Mucosa of stomach (tissue), 1 donor: ENCODE data around the gene RGMA.

Source experiments
- H3K27me3 ChIP-seq: one replicate; pipeline ENCODE4 v1.7.0; 2013; ENCODE audit warnings: mild to moderate bottlenecking, low read length; ENCODE audit not compliant: control insufficient read depth, insufficient read depth
- H3K36me3 ChIP-seq: one replicate; pipeline ENCODE4 v1.7.0; 2013; ENCODE audit warnings: low read length; ENCODE audit not compliant: control insufficient read depth, insufficient read depth
- H3K4me1 ChIP-seq: one replicate; pipeline ENCODE4 v1.7.0; 2013; ENCODE audit warnings: mild to moderate bottlenecking, low read length; ENCODE audit not compliant: control insufficient read depth, insufficient read depth
- H3K4me3 ChIP-seq: one replicate; pipeline ENCODE4 v1.7.0; 2013; ENCODE audit warnings: low read length
- H3K9ac ChIP-seq: one replicate; pipeline ENCODE4 v1.7.0; 2013; ENCODE audit warnings: mild to moderate bottlenecking, low read length, moderate library complexity
- H3K9me3 ChIP-seq: one replicate; pipeline ENCODE4 v1.7.0; 2013; ENCODE audit warnings: mild to moderate bottlenecking, low read length, moderate library complexity; ENCODE audit not compliant: control insufficient read depth
- donor health status: Pancreatic carcinoma.

The RGMA gene

DNA sequence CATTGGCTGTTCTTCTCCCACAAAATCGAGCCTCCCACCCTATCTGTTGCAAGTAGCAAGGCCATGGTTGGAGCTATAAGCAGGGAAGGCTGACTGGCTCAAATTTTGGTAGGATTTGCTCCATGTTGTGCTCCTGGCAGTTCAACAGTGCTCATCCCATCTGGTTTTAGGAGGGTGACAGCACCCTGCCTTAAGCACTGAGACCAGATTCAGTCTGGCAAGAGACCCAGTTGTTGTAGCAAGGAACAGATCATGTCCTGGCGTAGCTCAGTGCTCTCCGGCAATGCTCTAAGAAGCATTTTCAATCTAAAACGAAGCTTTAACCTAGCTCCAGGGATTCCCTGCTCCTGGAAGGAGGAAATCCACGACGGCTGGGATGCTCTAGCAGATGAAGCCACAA is 91.2 kb downstream of the RGMA start:
- Histone ChIP-seq H3K27me3 (no peaks in the 10 kb centered on the region), H3K9ac (no peak overlapping the region), H3K9me3 (no peaks in the 10 kb centered on the region), H3K4me1 (no peaks in the 10 kb centered on the region), H3K4me3 (no peak overlapping the region), H3K36me3 (peaks cover 37% of the 10 kb centered on the region)

GRCh38 chr15:92992720-92993119 is 96.3 kb downstream of the RGMA start:
- no peaks in the 10 kb centered on the region for H3K9me3 ChIP-seq
- no peaks in the 10 kb centered on the region for H3K27me3 ChIP-seq
- H3K9ac ChIP-seq = no peak overlapping the region
- no peak overlapping the region for H3K4me3 ChIP-seq
- H3K36me3 ChIP-seq = peaks cover 29% of the 10 kb centered on the region
- no peaks in the 10 kb centered on the region for H3K4me1 ChIP-seq

- H3K4me3 ChIP-seq = no peak overlapping the region
- H3K27me3 ChIP-seq = no peaks in the 10 kb centered on the region
- no peaks in the 10 kb centered on the region for H3K9me3 ChIP-seq
- no peak overlapping the region for H3K9ac ChIP-seq
- H3K36me3 ChIP-seq = peaks cover 26% of the 10 kb centered on the region
- H3K4me1 ChIP-seq = no peaks in the 10 kb centered on the region
These were observed 99.0 kb downstream of the RGMA start for GRCh38 chr15:92990031-92990430.

DNA sequence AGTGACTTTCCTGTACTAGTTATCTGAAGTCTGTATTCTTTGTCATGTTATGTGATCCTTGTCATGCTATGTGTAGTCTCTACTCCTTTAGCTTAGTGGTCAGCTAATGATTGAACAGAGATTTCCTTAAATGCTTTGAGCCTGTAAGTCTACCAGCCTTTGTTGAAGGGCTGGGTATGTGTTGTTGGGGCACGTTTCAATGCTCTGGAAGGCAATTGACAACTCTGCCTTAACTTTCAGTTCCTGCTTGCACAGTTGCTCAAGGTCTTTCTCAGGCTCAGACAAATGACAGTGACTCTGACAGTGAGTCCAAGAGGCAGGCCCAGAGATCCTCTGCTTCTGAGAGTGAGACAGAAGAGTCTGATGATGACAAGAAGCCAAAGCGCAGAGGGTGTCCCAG is 99.5 kb downstream of the RGMA start:
- H3K4me3 ChIP-seq = no peak overlapping the region
- peaks cover 27% of the 10 kb centered on the region for H3K36me3 ChIP-seq
- no peaks in the 10 kb centered on the region for H3K4me1 ChIP-seq
- no peaks in the 10 kb centered on the region for H3K9me3 ChIP-seq
- no peaks in the 10 kb centered on the region for H3K27me3 ChIP-seq
- H3K9ac ChIP-seq = no peak overlapping the region
